Suprapubic skin (tissue), 4 donors: ENCODE measurements around the gene GNAS-AS1. TPM values are rescaled to one million over a fixed set of nuclear protein-coding genes. Genes with fewer than 3 reads are reported as not detected.
A peak's percentile ranks its signal among the peaks of the same experiment; 100 is the strongest.

Source experiments
- DNase-seq, 2 donors: peaks; one replicate each; pipeline ENCODE4 v3.0.0-alpha.2; 2019; ENCODE audit warnings: low spot score in 2 of 2
- H3K27ac ChIP-seq: fragments of 200-600 bp; sonication (generic); one replicate; pipeline ENCODE4 v1.5.1; 2019
- H3K27me3 ChIP-seq: fragments of 200-600 bp; sonication (generic); one replicate; pipeline ENCODE4 v1.5.1; 2019
- H3K36me3 ChIP-seq: fragments of 200-600 bp; sonication (generic); one replicate; pipeline ENCODE4 v1.5.1; 2019
- H3K4me1 ChIP-seq: fragments of 200-600 bp; sonication (generic); one replicate; pipeline ENCODE4 v1.5.1; 2019
- H3K4me3 ChIP-seq: fragments of 200-600 bp; sonication (generic); one replicate; pipeline ENCODE4 v1.5.1; 2019; ENCODE audit warnings: mild to moderate bottlenecking
- H3K9me3 ChIP-seq: fragments of 200-600 bp; sonication (generic); one replicate; pipeline ENCODE4 v1.5.1; 2019
- EP300 ChIP-seq: sonication (generic); formaldehyde crosslinking; IDR thresholded peaks from one replicate; pipeline ENCODE4 v1.6.1; 2017; ENCODE audit warnings: antibody characterized with exemption
- POLR2A ChIP-seq, 2 donors: fragments of 450-650 bp; IDR thresholded peaks; one replicate each; pipeline ENCODE4 v1.6.1; 2017; ENCODE audit warnings: antibody characterized with exemption in 2 of 2, mild to moderate bottlenecking in 2 of 2, moderate library complexity in 2 of 2
- POLR2AphosphoS5 ChIP-seq, 3 donors: sonication (generic); formaldehyde crosslinking; IDR thresholded peaks; one replicate each; pipeline ENCODE4 v1.6.1; 2017; ENCODE audit warnings: antibody characterized with exemption in 3 of 3
- WGBS: methylation state at CpG from one replicate; pipeline ENCODE4 v1.1.5; 2018; 5-methylcytosine and 5-hydroxymethylcytosine counted together
- total RNA-seq, 4 donors: library from RNA; depleted of rRNA; stranded (reverse); fragments of >200 nt; gene quantifications; one replicate each; pipeline ENCODE4 v1.1.0, GENCODE V29; 2016
- TF ChIP-seq, protein P1 (sequence below), 2 donors: fragments of 200-600 bp in 1 of 2; fragments of 450-650 bp in 1 of 2; sonication (generic) in 1 of 2; IDR thresholded peaks; one replicate each; pipeline ENCODE4 v1.5.1; 2016 to 2019; ENCODE audit warnings: antibody characterized with exemption in 2 of 2, mild to moderate bottlenecking in 1 of 2, moderate library complexity in 1 of 2

The GNAS-AS1 gene
- not detected for total RNA-seq

DNA sequence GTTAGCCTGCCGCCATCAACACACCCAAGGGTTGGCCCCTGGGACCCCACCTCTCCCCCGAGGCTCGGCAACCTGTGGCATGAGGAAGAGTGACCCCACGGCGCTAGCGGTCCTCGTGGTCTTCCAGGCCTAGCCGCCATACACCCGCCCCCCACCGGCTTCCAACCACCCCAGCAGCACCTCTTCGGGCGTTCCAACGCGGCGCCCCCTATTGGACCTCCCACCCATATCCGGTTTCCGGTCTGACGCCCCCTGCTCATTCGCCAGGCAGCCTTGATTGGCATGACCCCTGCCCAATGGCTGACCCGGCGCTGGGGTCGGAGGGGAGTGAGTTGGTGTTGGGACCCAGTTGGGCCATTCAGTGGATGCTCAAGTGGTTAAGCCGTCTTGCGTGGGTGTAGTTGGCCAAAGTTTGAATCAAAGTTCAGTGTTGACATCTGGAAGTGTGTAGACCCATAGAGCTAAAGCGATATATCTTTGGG lies at the start of gene GNAS-AS1:
Gene GNAS-AS1, minus strand, starts transcription at position 210 of the 482 bp plus-strand sequence.
- Histone ChIP-seq H3K36me3 (no peaks in the 10 kb centered on the region), H3K27ac (no peak within 1 kb of the TSS), H3K27me3 (peaks cover 53% of the 10 kb centered on the region), H3K9me3 (no peaks in the 10 kb centered on the region), H3K4me1 (peaks cover 20% of the 10 kb centered on the region), H3K4me3 (peak within 1 kb of the TSS; percentile 43)
- TF ChIP-seq POLR2AphosphoS5 (IDR thresholded peaks at IDR 0.05) (no peak), EP300 (no peak), POLR2A (IDR thresholded peaks at IDR 0.05) (no peak)
- TF ChIP-seq, protein P1, sequence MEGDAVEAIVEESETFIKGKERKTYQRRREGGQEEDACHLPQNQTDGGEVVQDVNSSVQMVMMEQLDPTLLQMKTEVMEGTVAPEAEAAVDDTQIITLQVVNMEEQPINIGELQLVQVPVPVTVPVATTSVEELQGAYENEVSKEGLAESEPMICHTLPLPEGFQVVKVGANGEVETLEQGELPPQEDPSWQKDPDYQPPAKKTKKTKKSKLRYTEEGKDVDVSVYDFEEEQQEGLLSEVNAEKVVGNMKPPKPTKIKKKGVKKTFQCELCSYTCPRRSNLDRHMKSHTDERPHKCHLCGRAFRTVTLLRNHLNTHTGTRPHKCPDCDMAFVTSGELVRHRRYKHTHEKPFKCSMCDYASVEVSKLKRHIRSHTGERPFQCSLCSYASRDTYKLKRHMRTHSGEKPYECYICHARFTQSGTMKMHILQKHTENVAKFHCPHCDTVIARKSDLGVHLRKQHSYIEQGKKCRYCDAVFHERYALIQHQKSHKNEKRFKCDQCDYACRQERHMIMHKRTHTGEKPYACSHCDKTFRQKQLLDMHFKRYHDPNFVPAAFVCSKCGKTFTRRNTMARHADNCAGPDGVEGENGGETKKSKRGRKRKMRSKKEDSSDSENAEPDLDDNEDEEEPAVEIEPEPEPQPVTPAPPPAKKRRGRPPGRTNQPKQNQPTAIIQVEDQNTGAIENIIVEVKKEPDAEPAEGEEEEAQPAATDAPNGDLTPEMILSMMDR (IDR thresholded peaks at IDR 0.05), result no peak
- DNase-seq, result peak in 1 of 2 donors; percentile 82
- WGBS, result 21% methylated on average over 24 of the region's 25 CpGs

GRCh38 chr20:58900397-58900796 lies 49.7 kb upstream of the GNAS-AS1 start:
- peaks cover 62% of the 10 kb centered on the region for H3K4me1 ChIP-seq
- H3K4me3 ChIP-seq, result no peak overlapping the region
- WGBS, result 79% methylated on average over 7 of the region's 7 CpGs
- no peaks in the 10 kb centered on the region for H3K9me3 ChIP-seq
- peaks cover 20% of the 10 kb centered on the region for H3K36me3 ChIP-seq
- no peak for DNase-seq
- TF ChIP-seq EP300, result no peak
- TF ChIP-seq POLR2AphosphoS5 (IDR thresholded peaks at IDR 0.05), result no peak
- TF ChIP-seq POLR2A (IDR thresholded peaks at IDR 0.05), result no peak
- TF ChIP-seq, protein P1 (IDR thresholded peaks at IDR 0.05), result no peak
- H3K27me3 ChIP-seq, result no peaks in the 10 kb centered on the region
- H3K27ac ChIP-seq, result no peak overlapping the region

DNA sequence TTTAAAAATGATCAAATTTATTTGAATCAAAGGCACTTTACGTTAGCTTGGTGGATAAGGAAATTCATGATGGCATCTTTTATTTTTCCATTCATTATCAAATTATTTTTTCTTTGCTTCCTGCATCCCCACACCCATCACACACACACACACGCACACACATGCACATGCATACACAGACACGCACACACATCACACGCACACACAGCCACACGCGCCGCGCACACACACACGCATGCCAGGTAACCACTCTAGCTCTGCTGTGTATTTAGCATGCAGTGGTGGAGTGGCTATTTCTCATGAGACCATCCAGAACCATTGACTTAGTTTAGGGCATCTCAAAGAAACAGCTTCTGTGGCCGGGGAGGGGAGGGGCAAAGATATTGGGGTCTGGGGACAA lies 48.8 kb upstream of the GNAS-AS1 start:
- Histone ChIP-seq H3K27ac (no peak overlapping the region), H3K27me3 (no peaks in the 10 kb centered on the region), H3K4me3 (no peak overlapping the region), H3K9me3 (no peaks in the 10 kb centered on the region), H3K4me1 (peaks cover 71% of the 10 kb centered on the region), H3K36me3 (peaks cover 12% of the 10 kb centered on the region)
- no peak for DNase-seq
- 87% methylated on average over 10 of the region's 10 CpGs for WGBS
- TF ChIP-seq EP300, result no peak
- TF ChIP-seq POLR2A (IDR thresholded peaks at IDR 0.05), result no peak
- no peak for TF ChIP-seq POLR2AphosphoS5 (IDR thresholded peaks at IDR 0.05)
- TF ChIP-seq, protein P1 (IDR thresholded peaks at IDR 0.05), result no peak

GRCh38 chr20:58898629-58899408 lies 48.1 kb upstream of the GNAS-AS1 start:
- Histone ChIP-seq H3K4me3 (no peak overlapping the region), H3K9me3 (no peaks in the 10 kb centered on the region), H3K27ac (no peak overlapping the region), H3K36me3 (peaks cover 5% of the 10 kb centered on the region), H3K4me1 (peaks cover 78% of the 10 kb centered on the region), H3K27me3 (no peaks in the 10 kb centered on the region)
- TF ChIP-seq, protein P1 (IDR thresholded peaks at IDR 0.05), result no peak
- TF ChIP-seq EP300, result no peak
- TF ChIP-seq POLR2AphosphoS5 (IDR thresholded peaks at IDR 0.05), result no peak
- TF ChIP-seq POLR2A (IDR thresholded peaks at IDR 0.05), result no peak
- no peak for DNase-seq
- WGBS, result 70% methylated on average over 15 of the region's 15 CpGs

DNA sequence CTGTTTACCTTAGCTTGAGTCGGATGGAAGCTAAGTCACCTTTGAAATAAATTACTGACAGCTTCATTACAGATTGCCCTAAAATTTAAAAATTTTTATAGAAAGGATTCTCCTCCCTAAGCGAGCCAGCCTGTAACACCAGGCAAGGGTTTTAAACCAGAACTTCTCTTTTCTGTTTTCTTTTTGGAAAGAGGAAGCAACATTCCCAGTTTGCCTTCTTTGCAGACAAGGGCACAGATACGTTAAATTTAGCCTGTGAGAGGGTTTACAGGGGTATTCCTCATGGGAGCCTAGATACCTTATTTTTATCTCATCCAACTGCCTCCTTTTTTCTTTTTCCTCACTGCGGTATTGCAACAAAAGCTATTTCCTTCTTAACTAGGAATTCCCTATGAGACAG lies 46.8 kb upstream of the GNAS-AS1 start:
- H3K4me3 ChIP-seq, result no peak overlapping the region
- no peaks in the 10 kb centered on the region for H3K36me3 ChIP-seq
- no peak for TF ChIP-seq POLR2A (IDR thresholded peaks at IDR 0.05)
- TF ChIP-seq EP300, result no peak
- TF ChIP-seq POLR2AphosphoS5 (IDR thresholded peaks at IDR 0.05), result no peak
- TF ChIP-seq, protein P1 (IDR thresholded peaks at IDR 0.05), result no peak
- no peak for DNase-seq
- peaks cover 90% of the 10 kb centered on the region for H3K4me1 ChIP-seq
- no peaks in the 10 kb centered on the region for H3K9me3 ChIP-seq
- no peaks in the 10 kb centered on the region for H3K27me3 ChIP-seq
- H3K27ac ChIP-seq, result no peak overlapping the region
- 60% methylated on average over 4 of the region's 4 CpGs for WGBS
